Mucosa of descending colon (tissue), 3 donors: ENCODE data around the gene ANKRD63. TPM values are rescaled to one million over a fixed set of nuclear protein-coding genes. Genes with fewer than 3 reads are reported as not detected.

Experiments
- ATAC-seq: fragments of 200-7000 bp; cut with Tn5 transposase; one replicate; pipeline ENCODE4 v1.9.1; 2020; ENCODE audit warnings: mild to moderate bottlenecking, moderate library complexity
- DNase-seq, 3 donors: peaks; one replicate each; pipeline ENCODE4 v3.0.0-alpha.2; 2020
- H3K36me3 ChIP-seq: fragments of 200-600 bp; one replicate; pipeline ENCODE4 v1.8.0; 2021; ENCODE audit warnings: low read depth, mild to moderate bottlenecking
- H3K4me1 ChIP-seq: fragments of 200-600 bp; one replicate; pipeline ENCODE4 v1.8.0; 2021; ENCODE audit warnings: low read depth, mild to moderate bottlenecking
- H3K4me3 ChIP-seq: fragments of 200-600 bp; one replicate; pipeline ENCODE4 v1.8.0; 2021; ENCODE audit warnings: mild to moderate bottlenecking
- H3K9me3 ChIP-seq: fragments of 200-600 bp; one replicate; pipeline ENCODE4 v1.8.0; 2021; ENCODE audit warnings: mild to moderate bottlenecking
- intact Hi-C, 2 donors: fragments of 100-400 bp; cut with DNase I in 1 of 2; cut with micrococcal nuclease in 1 of 2; formaldehyde crosslinking; loops; one replicate each; pipeline versions ENCODE4 v1.11.0 to v1.11.1; 2022; cut with DNase I, micrococcal nuclease
- total RNA-seq, 3 donors: library from RNA; stranded (reverse); fragmentation: NEBNext Ultra II Directional in 2 of 3; extraction: Animal tissue kit (Norgen Biotek cat#: 25700) in 2 of 3; gene quantifications; one replicate each; pipeline versions ENCODE4 v1.2.1 to v1.2.4, GENCODE V29; 2021 to 2023
- TF ChIP-seq, protein P1 (sequence below): fragments of 200-600 bp; IDR thresholded peaks from one replicate; pipeline ENCODE4 v1.8.0; 2022; ENCODE audit warnings: antibody characterized with exemption, mild to moderate bottlenecking
- donor health status: DM: no; HTN: no; CAD: no; lungs with moderate emphysema.
- donor health status: DM: no; HTN: no; CAD: no.
- donor health status: DM: no; HTN: yes; CAD: no.

The ANKRD63 gene
- total RNA-seq, 3 donors from 2014 or later, result 0.25 TPM; not detected in 2

DNA sequence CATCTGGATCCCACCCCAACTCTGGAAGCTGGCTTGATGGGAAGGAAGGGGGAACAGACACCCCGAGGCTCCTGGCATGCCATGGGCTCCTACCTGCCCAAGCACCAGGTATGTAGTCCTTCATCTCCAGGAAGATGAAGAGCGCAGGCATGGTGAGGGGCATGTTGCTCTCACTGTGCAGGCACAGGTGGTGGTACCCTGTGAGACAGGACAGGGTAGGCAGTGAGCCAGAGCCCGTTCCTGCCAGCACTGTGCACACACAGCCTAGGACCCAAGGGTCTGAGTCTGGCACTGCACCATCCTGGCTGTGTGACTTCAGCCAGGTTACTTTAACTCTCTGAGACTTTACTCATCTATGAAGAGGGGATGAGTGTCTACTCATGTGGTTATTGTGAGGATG, 9.4 kb upstream of the ANKRD63 start:
- peaks cover 15% of the 10 kb centered on the region for H3K4me1 ChIP-seq
- no peaks in the 10 kb centered on the region for H3K36me3 ChIP-seq
- no peak overlapping the region for H3K4me3 ChIP-seq
- TF ChIP-seq, protein P1, sequence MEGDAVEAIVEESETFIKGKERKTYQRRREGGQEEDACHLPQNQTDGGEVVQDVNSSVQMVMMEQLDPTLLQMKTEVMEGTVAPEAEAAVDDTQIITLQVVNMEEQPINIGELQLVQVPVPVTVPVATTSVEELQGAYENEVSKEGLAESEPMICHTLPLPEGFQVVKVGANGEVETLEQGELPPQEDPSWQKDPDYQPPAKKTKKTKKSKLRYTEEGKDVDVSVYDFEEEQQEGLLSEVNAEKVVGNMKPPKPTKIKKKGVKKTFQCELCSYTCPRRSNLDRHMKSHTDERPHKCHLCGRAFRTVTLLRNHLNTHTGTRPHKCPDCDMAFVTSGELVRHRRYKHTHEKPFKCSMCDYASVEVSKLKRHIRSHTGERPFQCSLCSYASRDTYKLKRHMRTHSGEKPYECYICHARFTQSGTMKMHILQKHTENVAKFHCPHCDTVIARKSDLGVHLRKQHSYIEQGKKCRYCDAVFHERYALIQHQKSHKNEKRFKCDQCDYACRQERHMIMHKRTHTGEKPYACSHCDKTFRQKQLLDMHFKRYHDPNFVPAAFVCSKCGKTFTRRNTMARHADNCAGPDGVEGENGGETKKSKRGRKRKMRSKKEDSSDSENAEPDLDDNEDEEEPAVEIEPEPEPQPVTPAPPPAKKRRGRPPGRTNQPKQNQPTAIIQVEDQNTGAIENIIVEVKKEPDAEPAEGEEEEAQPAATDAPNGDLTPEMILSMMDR, result no peak
- intact Hi-C loops, result no loop called here
- peak in 1 of 3 donors; percentile 17 for DNase-seq
- H3K9me3 ChIP-seq, result no peaks in the 10 kb centered on the region
- ATAC-seq, result no peak

DNA sequence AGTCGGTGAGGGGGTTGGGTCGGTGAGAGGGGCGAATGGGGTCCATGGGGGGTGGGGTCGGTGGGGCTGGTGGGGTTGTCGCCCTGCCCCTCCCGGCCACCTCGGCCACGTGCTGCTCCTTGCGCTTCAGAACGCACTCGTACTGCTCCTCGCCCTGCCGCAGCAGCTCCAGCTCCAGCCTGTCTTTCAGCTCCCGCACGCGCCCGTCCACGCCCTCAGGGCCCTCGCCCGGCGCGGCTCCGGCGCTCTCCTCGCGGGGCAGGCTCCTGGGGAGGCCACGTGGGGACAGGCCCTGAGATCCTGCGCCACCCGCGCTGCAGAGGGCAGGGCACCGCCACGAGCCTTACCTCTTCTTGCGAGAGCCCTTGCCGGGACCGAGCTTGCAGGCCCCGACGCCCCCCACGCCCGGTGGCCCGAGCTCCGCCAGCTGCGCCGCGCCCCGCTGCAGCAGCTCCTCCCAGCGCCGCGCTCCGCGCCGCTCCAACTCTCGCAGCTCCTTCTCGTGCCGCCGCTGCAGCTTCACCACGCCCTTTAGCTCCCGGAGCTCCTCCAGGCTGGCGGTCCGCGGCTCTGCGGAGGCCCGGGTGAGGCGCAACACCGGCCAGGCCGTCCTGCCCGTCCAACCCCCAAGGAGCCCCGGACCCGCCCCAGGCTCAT, 8.2 kb upstream of the ANKRD63 start:
- H3K9me3 ChIP-seq, result no peaks in the 10 kb centered on the region
- intact Hi-C loops, result no loop called here
- H3K4me1 ChIP-seq, result peaks cover 15% of the 10 kb centered on the region
- TF ChIP-seq, protein P1, result no peak
- peak; percentile 69 to 81 (median 76) for DNase-seq
- peak; percentile 78 for ATAC-seq
- no peaks in the 10 kb centered on the region for H3K36me3 ChIP-seq
- no peak overlapping the region for H3K4me3 ChIP-seq

DNA sequence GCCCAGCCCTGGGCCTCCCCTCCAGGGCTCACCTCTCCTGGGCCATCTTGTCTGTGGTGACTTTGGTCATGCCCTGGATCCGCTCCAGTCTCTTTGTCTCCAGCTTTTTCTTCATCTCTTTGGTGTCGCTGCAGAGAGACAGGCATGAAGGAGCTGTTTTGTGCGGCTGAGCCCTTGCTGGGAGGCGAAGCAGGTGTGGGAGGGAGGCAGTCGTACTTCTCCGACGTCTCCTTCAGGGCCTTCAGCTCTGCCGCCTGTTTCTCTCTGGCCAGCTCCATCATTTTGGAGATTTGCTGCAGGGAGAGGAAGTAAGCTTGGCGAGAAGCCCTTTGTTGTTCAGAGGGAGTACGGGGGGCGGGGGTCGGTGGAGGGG, 7.7 kb upstream of the ANKRD63 start:
- DNase-seq (no peak), ATAC-seq (no peak)
- no peak overlapping the region for H3K4me3 ChIP-seq
- no peaks in the 10 kb centered on the region for H3K9me3 ChIP-seq
- intact Hi-C loops, result no loop called here
- no peaks in the 10 kb centered on the region for H3K36me3 ChIP-seq
- H3K4me1 ChIP-seq, result peaks cover 15% of the 10 kb centered on the region
- TF ChIP-seq, protein P1, result no peak

DNA sequence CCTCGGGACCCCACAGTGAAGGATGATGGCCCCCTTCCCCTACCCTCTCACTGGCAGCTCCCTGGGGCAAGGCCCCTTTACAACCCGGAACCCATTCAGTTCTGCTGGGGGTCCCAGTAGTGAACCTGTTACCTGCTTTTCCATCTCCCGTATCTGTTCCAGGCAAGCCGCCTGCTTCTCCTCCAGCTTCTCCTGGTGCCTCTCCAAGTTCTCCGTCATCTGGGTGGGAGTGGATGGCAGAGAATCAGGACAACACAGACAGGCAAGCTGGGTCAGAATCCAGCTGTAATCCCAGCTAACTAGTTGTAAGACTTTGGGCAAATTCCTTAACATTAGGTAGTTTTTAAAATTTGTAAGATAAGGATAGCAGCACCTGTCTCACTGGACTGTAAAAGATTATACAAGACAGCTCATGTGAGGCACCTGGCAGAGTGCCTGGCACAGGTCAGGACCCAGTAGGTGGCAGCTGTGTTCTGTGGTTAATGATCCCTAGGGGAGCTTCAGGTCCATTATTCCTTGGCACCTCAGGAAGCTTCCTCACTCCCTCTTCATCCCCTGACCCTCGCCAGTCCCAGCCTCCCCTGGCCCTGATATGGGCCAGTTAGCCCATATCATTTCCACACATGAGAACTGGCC, 6.4 kb upstream of the ANKRD63 start:
- no peaks in the 10 kb centered on the region for H3K9me3 ChIP-seq
- ATAC-seq (peak; percentile 83), DNase-seq (peak; percentile 84 to 90 (median 85))
- no peak overlapping the region for H3K4me3 ChIP-seq
- intact Hi-C loops, result no loop called here
- peaks cover 15% of the 10 kb centered on the region for H3K4me1 ChIP-seq
- TF ChIP-seq, protein P1, result no peak
- H3K36me3 ChIP-seq, result no peaks in the 10 kb centered on the region

DNA sequence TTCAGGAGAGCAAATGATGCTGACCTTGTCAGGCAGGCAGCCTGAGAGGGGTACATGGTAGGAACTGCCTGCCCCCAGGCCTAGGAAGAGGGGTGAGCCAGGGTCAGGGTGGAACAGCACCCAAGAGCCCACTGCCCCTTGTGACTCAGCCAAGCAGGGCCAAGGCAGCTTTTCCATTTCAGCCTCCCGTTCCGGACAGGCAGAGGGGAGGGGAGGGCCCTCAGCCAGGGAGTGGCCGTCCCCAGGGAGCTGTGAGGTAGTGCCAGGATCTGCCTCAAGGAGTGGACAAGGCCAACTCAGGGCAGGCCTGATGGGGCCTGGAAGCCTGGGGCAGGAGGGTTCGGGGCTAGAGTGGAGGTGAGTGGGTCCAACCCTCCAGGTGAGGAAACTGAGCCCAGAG, 5.1 kb upstream of the ANKRD63 start:
- peaks cover 18% of the 10 kb centered on the region for H3K4me1 ChIP-seq
- TF ChIP-seq, protein P1, result no peak
- ATAC-seq (peak; percentile 20), DNase-seq (no peak)
- H3K9me3 ChIP-seq, result no peaks in the 10 kb centered on the region
- H3K36me3 ChIP-seq, result no peaks in the 10 kb centered on the region
- H3K4me3 ChIP-seq, result no peak overlapping the region
- intact Hi-C loops, result no loop called here
